ENCODE measurements around the gene SH3BP1.

SH3BP1 gene

DNA sequence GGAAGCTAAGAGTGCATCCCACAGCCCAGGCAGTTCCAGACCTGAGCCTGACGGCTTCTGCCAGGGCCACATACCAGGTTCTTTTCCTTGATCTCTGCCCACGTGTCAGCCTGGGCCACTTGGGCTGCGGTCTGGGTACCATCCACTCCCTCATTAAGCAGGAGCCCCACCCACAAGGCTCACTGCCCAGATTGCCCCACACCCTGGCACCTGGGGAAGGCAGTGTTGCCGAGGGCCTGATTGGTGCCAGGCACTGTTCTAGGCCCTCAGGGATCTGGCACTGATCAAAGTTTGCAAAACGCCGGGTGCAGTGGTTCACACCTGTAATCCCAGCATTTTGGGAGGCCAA is 15.5 kb upstream of the SH3BP1 start:
- no peak for FAIRE-seq
- TF ChIP-seq POLR2A (IDR thresholded peaks at IDR 0.05; ENCODE audit: low read depth, low read length), result no peak
- DNase-seq (ENCODE audit: insufficient read length, low spot score), result no peak

DNA sequence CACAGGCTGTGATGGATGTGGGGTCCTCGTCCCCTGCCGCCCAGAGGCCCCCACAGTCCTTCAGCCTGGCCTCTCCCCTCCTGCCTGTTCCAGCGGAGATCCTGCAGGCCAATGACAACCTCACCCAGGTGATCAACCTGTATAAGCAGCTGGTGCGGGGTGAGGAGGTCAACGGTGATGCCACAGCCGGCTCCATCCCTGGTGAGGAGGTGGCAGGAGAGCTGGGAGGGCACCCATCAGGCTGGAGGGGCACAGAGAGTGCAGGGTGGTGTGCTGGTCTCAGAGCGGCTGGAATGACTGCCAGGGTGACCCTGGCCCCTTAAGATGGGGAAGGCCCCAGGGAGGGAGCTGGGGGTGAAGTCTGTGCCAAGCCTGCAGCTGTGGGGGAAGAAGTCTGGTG is 14.6 kb upstream of the SH3BP1 start:
- FAIRE-seq, result no peak
- TF ChIP-seq POLR2A (IDR thresholded peaks at IDR 0.05; ENCODE audit: low read depth, low read length), result no peak
- no peak for DNase-seq (ENCODE audit: insufficient read length, low spot score)

DNA sequence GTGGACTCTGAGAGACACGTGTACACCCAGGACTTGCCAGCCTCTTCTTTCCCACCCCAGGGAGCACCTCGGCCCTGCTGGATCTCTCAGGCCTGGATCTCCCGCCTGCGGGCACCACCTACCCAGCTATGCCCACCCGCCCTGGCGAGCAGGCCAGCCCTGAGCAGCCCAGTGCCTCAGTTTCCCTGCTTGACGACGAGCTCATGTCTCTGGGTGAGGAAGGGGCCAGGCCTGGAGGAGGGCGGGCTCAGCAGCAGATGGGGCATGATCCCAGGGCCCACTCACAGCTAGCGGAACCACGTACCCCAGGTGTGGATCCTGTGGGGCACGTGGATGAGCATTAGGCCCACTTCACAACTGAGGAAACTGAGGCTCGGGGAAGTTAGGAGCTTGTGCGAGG is 13.7 kb upstream of the SH3BP1 start:
- DNase-seq (ENCODE audit: insufficient read length, low spot score) (no peak), FAIRE-seq (no peak)
- TF ChIP-seq POLR2A (IDR thresholded peaks at IDR 0.05; ENCODE audit: low read depth, low read length), result no peak

DNA sequence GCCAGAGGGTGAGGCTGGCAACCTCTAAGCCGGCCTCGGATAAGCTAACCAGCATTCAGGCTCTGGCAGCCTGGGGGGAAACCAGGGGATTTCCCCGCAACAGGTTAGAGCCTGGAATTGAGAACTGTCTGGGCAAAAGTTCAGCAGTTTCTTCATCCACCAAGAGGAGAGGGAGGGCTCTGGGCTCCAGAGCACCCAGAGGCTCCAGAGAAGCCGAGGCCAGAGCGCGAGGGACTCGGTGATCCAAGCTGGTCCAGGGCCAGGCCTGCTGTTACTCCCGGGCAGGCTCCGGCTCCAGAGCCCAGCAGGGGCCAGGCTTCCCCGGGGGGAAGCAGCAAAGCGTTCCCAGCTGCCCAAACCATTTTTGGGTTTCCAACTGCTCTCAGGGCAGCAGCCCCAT is 13.3 kb upstream of the SH3BP1 start:
- DNase-seq (ENCODE audit: insufficient read length, low spot score) (no peak), FAIRE-seq (no peak)
- TF ChIP-seq POLR2A (IDR thresholded peaks at IDR 0.05; ENCODE audit: low read depth, low read length), result no peak

DNA sequence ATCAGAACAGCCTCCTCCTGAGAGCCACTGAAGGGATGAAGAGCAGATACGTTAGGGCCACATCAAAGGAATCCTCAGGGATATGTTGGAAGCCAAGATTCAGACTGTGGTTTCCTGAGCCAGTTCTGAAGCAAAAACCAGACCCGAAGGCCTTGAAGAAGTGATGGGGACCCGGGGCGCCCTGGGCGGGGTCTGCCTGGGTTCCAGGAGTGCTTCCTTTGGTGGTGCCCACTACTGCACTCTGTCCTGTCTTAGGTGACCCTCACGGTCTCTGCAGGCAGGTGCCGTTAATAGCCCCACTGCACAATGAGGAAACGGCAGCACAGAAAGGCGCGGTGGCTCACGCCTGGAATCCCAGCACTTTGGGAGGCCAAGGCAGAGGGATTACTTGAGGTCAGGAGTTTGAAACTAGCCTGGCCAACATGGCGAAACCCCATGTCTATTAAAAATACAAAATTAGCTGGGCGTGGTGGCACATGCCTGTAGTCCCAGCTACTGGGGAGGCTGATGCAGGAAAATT is 12.9 kb upstream of the SH3BP1 start:
- no peak for TF ChIP-seq POLR2A (IDR thresholded peaks at IDR 0.05; ENCODE audit: low read depth, low read length)
- no peak for FAIRE-seq
- no peak for DNase-seq (ENCODE audit: insufficient read length, low spot score)

DNA sequence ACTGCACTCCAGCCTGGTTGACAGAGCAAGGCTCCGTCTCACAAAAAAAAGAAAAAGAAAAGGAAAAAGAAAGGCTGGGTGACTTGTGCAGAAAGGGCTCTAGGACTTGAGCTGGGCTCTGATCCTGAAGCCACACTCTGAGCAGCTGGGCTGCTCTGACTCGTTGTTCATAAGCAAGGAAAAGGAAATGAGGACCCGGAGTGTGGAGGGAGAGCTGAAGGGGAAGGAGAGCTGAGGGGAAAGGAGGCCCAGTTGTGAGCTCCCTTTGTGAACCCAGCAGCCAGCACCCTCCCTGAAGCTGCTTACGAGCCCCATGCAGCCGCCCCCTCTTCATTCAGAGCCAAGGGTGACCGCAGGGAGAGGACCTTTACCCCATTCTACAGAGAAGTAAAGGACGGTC is 12.3 kb upstream of the SH3BP1 start:
- DNase-seq (ENCODE audit: insufficient read length, low spot score), result no peak
- no peak for FAIRE-seq
- TF ChIP-seq POLR2A (IDR thresholded peaks at IDR 0.05; ENCODE audit: low read depth, low read length), result no peak

GRCh38 chr22:37627545-37627944 is 11.9 kb upstream of the SH3BP1 start:
- DNase-seq (ENCODE audit: insufficient read length, low spot score), result no peak
- TF ChIP-seq POLR2A (IDR thresholded peaks at IDR 0.05; ENCODE audit: low read depth, low read length), result no peak
- no peak for FAIRE-seq

DNA sequence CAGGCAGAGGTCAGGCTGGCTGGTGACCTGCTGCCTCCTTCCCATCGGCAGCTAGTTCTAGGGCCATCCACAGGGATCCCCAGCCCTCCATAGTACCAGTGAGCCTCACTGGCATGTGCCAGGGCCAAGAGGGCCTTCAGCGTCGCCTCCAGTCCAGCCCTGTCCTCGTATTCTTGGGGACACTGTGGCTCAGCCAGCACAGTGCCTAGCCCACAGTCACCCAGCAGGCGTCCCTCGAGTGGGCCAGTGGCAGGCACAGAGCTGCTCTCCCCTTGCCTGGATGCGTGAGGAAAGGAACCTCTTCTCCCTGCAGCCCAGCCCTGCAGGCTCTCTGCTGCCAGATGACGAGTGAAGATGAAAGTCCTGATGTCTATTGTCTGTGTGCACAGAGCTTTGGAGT is 10.6 kb upstream of the SH3BP1 start:
- FAIRE-seq (no peak), DNase-seq (ENCODE audit: insufficient read length, low spot score) (no peak)
- TF ChIP-seq POLR2A (IDR thresholded peaks at IDR 0.05; ENCODE audit: low read depth, low read length), result no peak

- FAIRE-seq (no peak), DNase-seq (ENCODE audit: insufficient read length, low spot score) (no peak)
- TF ChIP-seq POLR2A (IDR thresholded peaks at IDR 0.05; ENCODE audit: low read depth, low read length), result no peak
These were observed 9.5 kb upstream of the SH3BP1 start for GRCh38 chr22:37629928-37630327.

GRCh38 chr22:37630839-37631435 is 8.5 kb upstream of the SH3BP1 start:
- no peak for FAIRE-seq
- no peak for DNase-seq (ENCODE audit: insufficient read length, low spot score)
- no peak for TF ChIP-seq POLR2A (IDR thresholded peaks at IDR 0.05; ENCODE audit: low read depth, low read length)

DNA sequence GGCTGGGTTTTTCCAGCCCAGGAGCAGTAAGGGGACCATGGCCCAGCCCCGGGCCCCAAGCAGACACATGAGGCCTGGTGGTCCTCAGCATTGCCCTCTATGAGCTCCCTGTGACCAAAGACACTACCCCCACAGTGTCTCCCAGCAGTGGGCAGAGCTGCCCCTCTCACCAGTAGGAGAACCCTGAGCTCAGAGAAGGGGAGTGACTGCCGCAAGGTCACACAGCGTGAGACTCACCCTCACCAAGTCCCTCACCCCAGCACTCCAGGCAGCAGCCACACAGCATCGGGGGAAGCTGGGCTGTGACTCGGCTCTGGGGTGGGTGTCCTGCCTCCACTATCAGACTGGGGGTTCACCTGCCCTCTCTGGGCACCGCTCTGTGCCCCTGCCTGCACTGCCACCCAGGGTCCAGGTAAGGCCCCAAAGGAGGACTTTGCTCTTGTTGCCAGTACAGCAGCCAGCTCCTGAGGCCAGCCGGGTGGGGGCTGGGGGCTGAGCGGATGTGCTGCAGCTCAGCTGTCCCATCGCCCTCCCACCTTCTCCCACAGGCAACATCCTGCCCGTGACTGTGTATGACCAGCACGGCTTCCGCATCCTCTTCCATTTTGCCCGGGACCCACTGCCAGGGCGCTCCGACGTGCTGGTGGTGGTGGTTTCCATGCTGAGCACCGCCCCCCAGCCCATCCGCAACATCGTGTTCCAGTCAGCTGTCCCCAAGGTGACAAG is 7.9 kb upstream of the SH3BP1 start:
- DNase-seq (ENCODE audit: insufficient read length, low spot score), result no peak
- TF ChIP-seq POLR2A (IDR thresholded peaks at IDR 0.05; ENCODE audit: low read depth, low read length), result no peak
- FAIRE-seq, result no peak

- no peak for TF ChIP-seq POLR2A (IDR thresholded peaks at IDR 0.05; ENCODE audit: low read depth, low read length)
- FAIRE-seq (no peak), DNase-seq (ENCODE audit: insufficient read length, low spot score) (no peak)
These were observed 7.0 kb upstream of the SH3BP1 start for GRCh38 chr22:37632174-37633088.

GRCh38 chr22:37633089-37633624 is 6.3 kb upstream of the SH3BP1 start:
- no peak for TF ChIP-seq POLR2A (IDR thresholded peaks at IDR 0.05; ENCODE audit: low read depth, low read length)
- DNase-seq (ENCODE audit: insufficient read length, low spot score) (no peak), FAIRE-seq (no peak)
